IMR-90 (cell line): Measurements from ENCODE around the gene NPIPB8. TPM values are rescaled to one million over a fixed set of nuclear protein-coding genes. Genes with fewer than 3 reads are reported as not detected.

ENCODE experiments used
- ATAC-seq: fragments of 200-7000 bp; cut with Tn5 transposase; 2 replicates; pipeline ENCODE4 v1.9.1; 2020; ENCODE audit warnings: low read depth, mild to moderate bottlenecking, moderate library complexity
- BruUV-seq: library from RNA; stranded (reverse); fragments of 400-500 nt; replicated peaks from 2 replicates; lab custom pipeline; 2021; lab: Mats Ljungman, UMichigan
- CTCF ChIA-PET: fragments of 300-600 bp; formaldehyde crosslinking; extraction: SDS; loops from one replicate; lab custom pipeline; 2021; ENCODE audit warnings: antibody characterized with exemption; lab: Yijun Ruan, JAX
- POLR2A ChIA-PET: fragments of 300-600 bp; sonication (Branson Sonifier 250); formaldehyde crosslinking; loops from one replicate; lab custom pipeline; 2022; ENCODE audit warnings: antibody characterized with exemption; ENCODE audit not compliant: unreplicated experiment; lab: Charles Lee
- DNase-seq: peaks from one replicate; pipeline ENCODE4 v3.0.0; 2013
- H2AFZ ChIP-seq: replicated peaks from 2 replicates; pipeline ENCODE3; 2013; ENCODE audit warnings: low read length, mild to moderate bottlenecking; ENCODE audit not compliant: poor library complexity
- H2AK5ac ChIP-seq: 2 replicates; pipeline ENCODE4 v1.6.1; 2013; ENCODE audit warnings: low read depth, low read length, inconsistent platforms
- H2AK9ac ChIP-seq: replicated peaks from 2 replicates; pipeline ENCODE3; 2013; ENCODE audit warnings: mild to moderate bottlenecking, low read depth, low read length, moderate library complexity; ENCODE audit not compliant: poor library complexity
- H2BK120ac ChIP-seq: 2 replicates; pipeline ENCODE4 v1.6.1; 2013; ENCODE audit warnings: low read depth, low read length, inconsistent platforms
- H2BK15ac ChIP-seq: 3 replicates; pipeline ENCODE4 v1.6.1; 2013; ENCODE audit warnings: low read depth, low read length, inconsistent platforms
- H2BK20ac ChIP-seq: 2 replicates; pipeline ENCODE4 v1.6.1; 2013; ENCODE audit warnings: low read depth, mild to moderate bottlenecking, inconsistent platforms, low read length, moderate library complexity
- H2BK5ac ChIP-seq: 2 replicates; pipeline ENCODE4 v1.6.1; 2013; ENCODE audit warnings: mild to moderate bottlenecking, low read depth, low read length, inconsistent platforms; ENCODE audit not compliant: poor library complexity, severe bottlenecking
- H3K14ac ChIP-seq: replicated peaks from 2 replicates; pipeline ENCODE4 v1.6.1; 2013; ENCODE audit warnings: low read depth, low read length, inconsistent platforms
- H3K18ac ChIP-seq: 2 replicates; pipeline ENCODE4 v1.6.1; 2013; ENCODE audit warnings: low read depth, low read length, control low read depth
- H3K23ac ChIP-seq: 2 replicates; pipeline ENCODE4 v1.6.1; 2013; ENCODE audit warnings: low read depth, low read length, inconsistent platforms
- H3K27ac ChIP-seq: 2 replicates; pipeline ENCODE4 v1.5.1; 2013; ENCODE audit warnings: mild to moderate bottlenecking, control low read depth, low read length; ENCODE audit not compliant: insufficient read depth
- H3K27me3 ChIP-seq: 2 replicates; pipeline ENCODE4 v1.6.1; 2013; ENCODE audit warnings: low read length; ENCODE audit not compliant: control insufficient read depth, insufficient read depth
- H3K36me3 ChIP-seq: 2 replicates; pipeline ENCODE4 v1.6.1; 2013; ENCODE audit warnings: low read length, mixed read lengths; ENCODE audit not compliant: control insufficient read depth, insufficient read depth
- H3K4ac ChIP-seq: 2 replicates; pipeline ENCODE4 v1.6.1; 2013; ENCODE audit warnings: low read depth, low read length, inconsistent platforms
- H3K4me1 ChIP-seq: 2 replicates; pipeline ENCODE4 v1.6.1; 2013; ENCODE audit warnings: low read length, mixed read lengths; ENCODE audit not compliant: control insufficient read depth, insufficient read depth
- H3K4me2 ChIP-seq: 2 replicates; pipeline ENCODE4 v1.6.1; 2013; ENCODE audit warnings: low read depth, mild to moderate bottlenecking, control low read depth, low read length, moderate library complexity
- H3K4me3 ChIP-seq: 2 replicates; pipeline ENCODE4 v1.5.1; 2013; ENCODE audit warnings: low read depth, mild to moderate bottlenecking, control low read depth, low read length, moderate library complexity; ENCODE audit not compliant: insufficient read depth
- H3K56ac ChIP-seq: 2 replicates; pipeline ENCODE4 v1.6.1; 2013; ENCODE audit warnings: low read length, inconsistent platforms; ENCODE audit not compliant: insufficient read depth; ENCODE audit errors: extremely low read depth
- H3K79me1 ChIP-seq, 2 experiments: 2 replicates each; pipeline ENCODE4 v1.6.1; 2013; ENCODE audit warnings: low read length in 2 of 2, inconsistent platforms in 1 of 2, low read depth in 1 of 2
- H3K9ac ChIP-seq: 2 replicates; pipeline ENCODE4 v1.6.1; 2013; ENCODE audit warnings: low read depth, low read length, control low read depth
- H3K9me1 ChIP-seq: 2 replicates; pipeline ENCODE4 v1.6.1; 2013; ENCODE audit warnings: low read length, inconsistent platforms; ENCODE audit not compliant: insufficient read depth
- H3K9me3 ChIP-seq: 2 replicates; pipeline ENCODE4 v1.6.1; 2013; ENCODE audit warnings: low read length; ENCODE audit not compliant: control insufficient read depth, insufficient read depth
- H4K20me1 ChIP-seq: 2 replicates; pipeline ENCODE4 v1.6.1; 2013; ENCODE audit warnings: low read length, inconsistent platforms; ENCODE audit not compliant: insufficient read depth
- H4K5ac ChIP-seq: 2 replicates; pipeline ENCODE4 v1.6.1; 2013; ENCODE audit warnings: mild to moderate bottlenecking, low read depth, low read length, control low read depth
- H4K8ac ChIP-seq, 2 experiments: 2 replicates each; pipeline ENCODE4 v1.6.1; 2013; ENCODE audit warnings: low read depth in 2 of 2, low read length in 2 of 2, control low read depth in 1 of 2, inconsistent platforms in 1 of 2
- H4K91ac ChIP-seq: 2 replicates; pipeline ENCODE4 v1.6.1; 2013; ENCODE audit warnings: low read depth, low read length, inconsistent platforms; ENCODE audit not compliant: insufficient read depth
- BHLHE40 ChIP-seq: fragments of 150-350 bp; IDR thresholded peaks from 2 replicates; pipeline ENCODE4 v1.6.1; 2016; ENCODE audit warnings: mild to moderate bottlenecking, low read depth, low read length
- CEBPB ChIP-seq: IDR thresholded peaks from 2 replicates; pipeline ENCODE4 v1.6.1; 2012; ENCODE audit warnings: low read depth, low read length, improper control_type of control experiment
- FOS ChIP-seq: fragments of 150-350 bp; IDR thresholded peaks from 2 replicates; pipeline ENCODE4 v1.6.1; 2016; ENCODE audit warnings: low read depth, low read length
- MAZ ChIP-seq: IDR thresholded peaks from 2 replicates; pipeline ENCODE4 v1.6.1; 2012; ENCODE audit warnings: low read depth, mild to moderate bottlenecking, low read length, improper control_type of control experiment, moderate library complexity, borderline replicate concordance
- MXI1 ChIP-seq: IDR thresholded peaks from 2 replicates; pipeline ENCODE4 v1.6.1; 2012; ENCODE audit warnings: low read depth, mild to moderate bottlenecking, low read length, moderate library complexity, borderline replicate concordance
- NFE2L2 ChIP-seq: fragments of 150-350 bp; IDR thresholded peaks from 2 replicates; pipeline ENCODE4 v1.6.1; 2016; ENCODE audit warnings: low read depth, mild to moderate bottlenecking, low read length
- POLR2A ChIP-seq: IDR thresholded peaks from 2 replicates; pipeline ENCODE4 v1.6.1; 2012; ENCODE audit warnings: mild to moderate bottlenecking, low read depth, low read length
- RCOR1 ChIP-seq: IDR thresholded peaks from 2 replicates; pipeline ENCODE4 v1.6.1; 2012; ENCODE audit warnings: mild to moderate bottlenecking, low read length, improper control_type of control experiment; ENCODE audit not compliant: insufficient replicate concordance
- RFX5 ChIP-seq: IDR thresholded peaks from 2 replicates; pipeline ENCODE4 v1.8.0; 2012; ENCODE audit warnings: low read depth, mild to moderate bottlenecking, low read length, moderate library complexity
- SMC3 ChIP-seq: fragments of 150-350 bp; IDR thresholded peaks from 2 replicates; pipeline ENCODE4 v1.6.1; 2016; ENCODE audit warnings: low read depth, mild to moderate bottlenecking, antibody characterized with exemption, low read length, moderate library complexity
- WGBS, 2 experiments: methylation state at CpG; one replicate each; pipeline versions ENCODE4 v1.1.5 to v1.1.7; 2013; ENCODE audit warnings: missing lambda C conversion rate in 2 of 2; ENCODE audit not compliant: insufficient read length in 1 of 2; ENCODE audit errors: extremely low coverage in 2 of 2; 5-methylcytosine and 5-hydroxymethylcytosine counted together
- dilution Hi-C: fragments of 300-500 bp; cut with HindIII; formaldehyde crosslinking; loops from one replicate; pipeline ENCODE4 v1.14.3; 2018; ENCODE audit warnings: low sequenced_read_pairs; ENCODE audit not compliant: unreplicated experiment
- in situ Hi-C: fragments of 300-500 bp; cut with MboI; formaldehyde crosslinking; loops from 3 replicates; pipeline ENCODE4 v1.14.3; 2019; ENCODE audit warnings: low sequenced_read_pairs, inconsistent platforms, mixed read lengths
- intact Hi-C: fragments of 100-400 bp; cut with micrococcal nuclease; formaldehyde crosslinking; loops from 2 replicates; pipeline ENCODE4 v1.10.0; 2022
- polyA plus RNA-seq, 3 experiments: library from polyadenylated mRNA; depleted of rRNA; stranded (reverse); fragments of >200 nt; gene quantifications; 2 replicates each; pipeline ENCODE4 v1.2.3, GENCODE V29; 2012; ENCODE audit warnings: low replicate concordance in 1 of 3
- total RNA-seq: library from RNA; depleted of rRNA; stranded (reverse); fragments of >200 nt; gene quantifications from 2 replicates; pipeline ENCODE4 v1.2.3, GENCODE V29; 2012
- TF ChIP-seq, protein P1 (sequence below): fragments of 150-350 bp; IDR thresholded peaks from 2 replicates; pipeline ENCODE4 v1.6.1; 2017; ENCODE audit warnings: mild to moderate bottlenecking, antibody characterized with exemption, low read length, low read depth
- TF ChIP-seq, protein P2 (sequence below): conservative IDR thresholded peaks from 2 replicates; pipeline ENCODE4 v1.5.1; 2012; ENCODE audit warnings: mild to moderate bottlenecking, low read depth, low read length, improper control_type of control experiment
- TF ChIP-seq, protein P3 (sequence below): fragments of 150-350 bp; IDR thresholded peaks from 2 replicates; pipeline ENCODE4 v1.6.1; 2016; ENCODE audit warnings: low read depth, mild to moderate bottlenecking, low read length, moderate library complexity, borderline replicate concordance

NPIPB8 gene
- total and polyA plus RNA-seq, 2 of the 4 experiments (the other 2 are of a cell fraction): not detected

DNA sequence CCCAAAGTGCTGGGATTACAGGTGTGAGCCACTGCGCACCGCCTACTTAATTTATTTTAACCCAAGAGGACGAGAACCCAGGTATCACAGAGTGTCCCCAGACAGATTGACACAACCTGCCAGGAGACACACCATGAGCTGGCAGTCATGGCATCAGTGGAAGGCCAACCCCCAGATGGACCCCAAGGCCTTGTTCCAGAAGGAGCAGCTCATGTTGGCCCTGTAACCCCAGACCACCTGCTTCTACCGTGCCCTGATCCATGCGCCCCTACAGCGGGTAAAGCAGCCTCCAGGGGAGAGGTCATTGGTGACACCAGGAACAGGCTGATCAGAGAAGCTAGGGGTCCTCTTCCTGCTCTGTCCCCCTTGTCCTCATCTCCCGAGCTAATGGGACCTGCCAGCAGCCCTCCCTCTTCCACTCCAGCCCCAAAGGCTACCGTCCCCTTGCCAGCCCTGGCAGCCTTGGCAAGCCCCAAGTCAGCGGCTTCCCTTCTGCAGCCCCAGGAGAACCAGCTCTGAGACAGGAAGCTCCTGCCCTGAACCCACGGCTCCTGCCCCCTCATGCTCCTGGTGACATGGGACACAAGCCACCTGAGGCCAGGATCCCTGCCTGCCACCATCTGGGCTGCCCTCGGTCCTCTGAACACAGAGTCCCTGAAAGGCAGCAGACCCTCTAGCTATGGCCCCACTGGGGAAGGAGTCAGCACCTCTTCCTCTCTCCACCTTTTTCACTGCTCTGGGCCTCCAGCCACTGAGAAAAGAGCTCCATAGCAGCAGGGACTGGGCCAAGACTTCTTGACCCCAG is 34.3 kb upstream of the NPIPB8 start:
- 80% methylated on average over 4 of the region's 11 CpGs; no CpG with 5 or more reads in 1 of the 2 experiments for WGBS, 2 experiments
- BruUV-seq: no TSS peak
- Histone ChIP-seq H3K4me3 (no peak overlapping the region), H2BK120ac (no peak overlapping the region), H4K20me1 (no peaks in the 10 kb centered on the region), H3K36me3 (no peaks in the 10 kb centered on the region), H2AK9ac (no peak overlapping the region), H3K79me1 (no peaks in the 10 kb centered on the region), H3K4ac (no peak overlapping the region), H3K14ac (no peak overlapping the region), H3K56ac (no peak overlapping the region), H3K27ac (no peak overlapping the region), H4K5ac (no peak overlapping the region), H4K91ac (no peak overlapping the region), H3K27me3 (peaks cover 34% of the 10 kb centered on the region), H3K9me3 (no peaks in the 10 kb centered on the region), H3K18ac (no peak overlapping the region), H2AK5ac (no peak overlapping the region), H2BK5ac (no peak overlapping the region), H2BK20ac (no peak overlapping the region), H3K23ac (no peak overlapping the region), H2BK15ac (no peak overlapping the region), H4K8ac (no peak overlapping the region), H2AFZ (peak overlapping the region; percentile 10), H3K4me2 (no peak overlapping the region), H3K4me1 (no peaks in the 10 kb centered on the region), H3K9me1 (no peaks in the 10 kb centered on the region), H3K9ac (no peak overlapping the region)
- ChIA-PET POLR2A (no interaction called here), CTCF (no interaction called here)
- DNase-seq (no peak), ATAC-seq (no peak)
- intact Hi-C loops (no loop called here), dilution Hi-C loops (no loop called here), in situ Hi-C loops (loop anchor here (10.0 kb wide), 1 partner anchor 309 kb away; the partner anchor contains the start of gene SBK1)
- TF ChIP-seq RFX5 (no peak), NFE2L2 (no peak), POLR2A (no peak), RCOR1 (no peak), MXI1 (no peak), SMC3 (no peak), BHLHE40 (no peak), FOS (no peak), CEBPB (no peak), MAZ (no peak)
- TF ChIP-seq, protein P1, sequence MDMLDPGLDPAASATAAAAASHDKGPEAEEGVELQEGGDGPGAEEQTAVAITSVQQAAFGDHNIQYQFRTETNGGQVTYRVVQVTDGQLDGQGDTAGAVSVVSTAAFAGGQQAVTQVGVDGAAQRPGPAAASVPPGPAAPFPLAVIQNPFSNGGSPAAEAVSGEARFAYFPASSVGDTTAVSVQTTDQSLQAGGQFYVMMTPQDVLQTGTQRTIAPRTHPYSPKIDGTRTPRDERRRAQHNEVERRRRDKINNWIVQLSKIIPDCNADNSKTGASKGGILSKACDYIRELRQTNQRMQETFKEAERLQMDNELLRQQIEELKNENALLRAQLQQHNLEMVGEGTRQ: no peak
- TF ChIP-seq, protein P2, sequence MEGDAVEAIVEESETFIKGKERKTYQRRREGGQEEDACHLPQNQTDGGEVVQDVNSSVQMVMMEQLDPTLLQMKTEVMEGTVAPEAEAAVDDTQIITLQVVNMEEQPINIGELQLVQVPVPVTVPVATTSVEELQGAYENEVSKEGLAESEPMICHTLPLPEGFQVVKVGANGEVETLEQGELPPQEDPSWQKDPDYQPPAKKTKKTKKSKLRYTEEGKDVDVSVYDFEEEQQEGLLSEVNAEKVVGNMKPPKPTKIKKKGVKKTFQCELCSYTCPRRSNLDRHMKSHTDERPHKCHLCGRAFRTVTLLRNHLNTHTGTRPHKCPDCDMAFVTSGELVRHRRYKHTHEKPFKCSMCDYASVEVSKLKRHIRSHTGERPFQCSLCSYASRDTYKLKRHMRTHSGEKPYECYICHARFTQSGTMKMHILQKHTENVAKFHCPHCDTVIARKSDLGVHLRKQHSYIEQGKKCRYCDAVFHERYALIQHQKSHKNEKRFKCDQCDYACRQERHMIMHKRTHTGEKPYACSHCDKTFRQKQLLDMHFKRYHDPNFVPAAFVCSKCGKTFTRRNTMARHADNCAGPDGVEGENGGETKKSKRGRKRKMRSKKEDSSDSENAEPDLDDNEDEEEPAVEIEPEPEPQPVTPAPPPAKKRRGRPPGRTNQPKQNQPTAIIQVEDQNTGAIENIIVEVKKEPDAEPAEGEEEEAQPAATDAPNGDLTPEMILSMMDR: no peak
- TF ChIP-seq, protein P3, sequence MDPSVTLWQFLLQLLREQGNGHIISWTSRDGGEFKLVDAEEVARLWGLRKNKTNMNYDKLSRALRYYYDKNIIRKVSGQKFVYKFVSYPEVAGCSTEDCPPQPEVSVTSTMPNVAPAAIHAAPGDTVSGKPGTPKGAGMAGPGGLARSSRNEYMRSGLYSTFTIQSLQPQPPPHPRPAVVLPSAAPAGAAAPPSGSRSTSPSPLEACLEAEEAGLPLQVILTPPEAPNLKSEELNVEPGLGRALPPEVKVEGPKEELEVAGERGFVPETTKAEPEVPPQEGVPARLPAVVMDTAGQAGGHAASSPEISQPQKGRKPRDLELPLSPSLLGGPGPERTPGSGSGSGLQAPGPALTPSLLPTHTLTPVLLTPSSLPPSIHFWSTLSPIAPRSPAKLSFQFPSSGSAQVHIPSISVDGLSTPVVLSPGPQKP: no peak
